HG02798 (cell line): Measurements from ENCODE around the gene GPR39.
"Not testable (repeated sequence)": the region's sequence is repeated elsewhere in the genome, so short reads cannot be mapped to it uniquely, and the experiment has no call there.

Source experiments
- ATAC-seq: cut with Tn5 transposase; IDR thresholded peaks from one replicate; pipeline ENCODE4 v1.9.1; 2021; ENCODE audit warnings: mild to moderate bottlenecking; ENCODE audit not compliant: unreplicated experiment, poor library complexity

GPR39 gene

DNA sequence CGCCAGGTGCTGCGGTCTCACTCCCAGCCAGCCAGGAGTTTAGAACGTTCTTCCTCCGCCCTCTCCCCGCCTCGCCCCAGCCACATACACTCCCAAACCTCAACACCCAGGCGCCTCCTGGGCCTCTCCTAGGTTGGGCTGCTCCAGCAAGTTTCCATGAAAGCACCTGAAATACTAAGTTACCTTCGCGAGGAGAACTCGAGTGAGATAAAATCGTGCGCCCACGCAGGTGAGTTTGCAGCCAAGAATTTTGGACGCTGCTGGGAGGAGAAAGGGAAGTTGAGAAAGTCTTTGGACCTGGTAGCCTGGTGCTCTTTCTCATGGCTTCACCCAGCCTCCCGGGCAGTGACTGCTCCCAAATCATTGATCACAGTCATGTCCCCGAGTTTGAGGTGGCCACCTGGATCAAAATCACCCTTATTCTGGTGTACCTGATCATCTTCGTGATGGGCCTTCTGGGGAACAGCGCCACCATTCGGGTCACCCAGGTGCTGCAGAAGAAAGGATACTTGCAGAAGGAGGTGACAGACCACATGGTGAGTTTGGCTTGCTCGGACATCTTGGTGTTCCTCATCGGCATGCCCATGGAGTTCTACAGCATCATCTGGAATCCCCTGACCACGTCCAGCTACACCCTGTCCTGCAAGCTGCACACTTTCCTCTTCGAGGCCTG is at the start of gene GPR39:
Gene GPR39 (plus strand): TSS at position 83 of the 673 bp plus-strand sequence.
- ATAC-seq, result no peak

DNA sequence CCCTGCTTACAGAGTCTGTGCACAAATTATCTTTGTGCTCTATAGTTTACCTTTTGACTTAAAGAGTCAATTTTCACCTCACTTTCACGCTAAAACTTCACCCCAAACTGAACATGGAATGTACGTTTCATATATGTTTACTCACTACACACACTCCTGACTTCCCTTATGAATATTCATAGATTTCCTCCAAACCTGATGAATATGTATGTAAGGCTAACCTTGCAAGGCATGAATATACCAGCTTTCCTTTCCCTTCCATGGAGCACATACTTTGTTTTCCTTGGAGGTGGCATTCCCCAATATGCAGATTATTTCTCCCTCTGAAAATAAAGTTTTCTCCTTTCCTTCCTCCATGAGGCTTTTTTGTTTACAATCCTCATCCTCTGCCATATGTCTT is 48.4 kb upstream of the GPR39 start:
- no peak for ATAC-seq

DNA sequence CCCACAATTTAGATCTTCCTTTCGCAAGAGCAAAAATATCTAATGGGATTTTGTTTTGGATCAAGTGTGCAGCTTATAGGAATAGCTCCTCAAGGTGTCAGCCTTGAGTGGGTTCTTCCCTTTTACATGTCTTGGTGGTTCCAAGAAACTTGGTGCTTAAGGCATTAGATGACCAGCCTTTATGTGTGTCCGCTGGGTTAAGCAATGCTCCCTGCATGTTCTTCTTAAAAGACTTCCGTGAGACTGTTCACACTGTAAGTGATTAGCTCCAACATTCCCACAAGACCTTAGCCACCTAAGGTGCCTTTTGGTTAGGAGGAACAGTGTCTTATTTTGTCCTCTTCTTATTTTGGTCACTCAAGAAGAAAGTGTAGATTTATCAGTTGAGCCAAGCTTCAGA is 44.3 kb upstream of the GPR39 start:
- no peak for ATAC-seq

DNA sequence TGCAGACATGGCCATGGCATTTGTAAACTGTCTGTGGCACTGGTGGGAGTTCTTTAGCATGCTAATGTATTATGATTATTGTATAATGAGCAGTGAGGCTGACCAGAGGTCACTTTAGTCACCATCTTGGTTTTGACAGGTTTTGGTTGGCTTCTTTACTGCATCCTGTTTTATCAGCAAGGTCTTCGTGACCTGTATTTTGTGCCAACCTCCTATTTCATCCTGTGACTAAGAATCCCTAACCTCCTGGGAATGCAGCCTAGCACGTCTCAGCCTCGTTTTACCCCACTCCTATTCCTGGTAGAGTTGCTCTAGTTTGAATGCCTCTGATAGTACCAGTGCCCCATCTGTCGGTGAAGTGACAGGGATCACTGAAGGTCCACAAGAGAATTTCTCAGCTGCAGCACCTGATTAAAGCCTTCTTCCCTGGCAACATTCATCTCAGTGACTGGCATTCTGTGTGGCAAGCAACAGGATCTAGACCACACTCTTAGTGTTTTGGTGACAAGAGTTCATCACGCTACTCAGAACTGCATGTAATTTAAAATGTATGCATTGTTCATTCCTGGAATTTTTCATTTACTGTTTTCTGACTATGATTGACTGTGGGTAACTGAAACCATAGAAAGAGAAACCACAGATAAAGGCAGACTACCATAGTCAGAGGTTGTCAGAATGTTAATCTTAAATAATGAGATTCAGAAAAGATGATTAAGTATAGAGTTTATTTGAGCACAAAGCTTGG is 43.0 kb upstream of the GPR39 start:
- ATAC-seq, result no peak

DNA sequence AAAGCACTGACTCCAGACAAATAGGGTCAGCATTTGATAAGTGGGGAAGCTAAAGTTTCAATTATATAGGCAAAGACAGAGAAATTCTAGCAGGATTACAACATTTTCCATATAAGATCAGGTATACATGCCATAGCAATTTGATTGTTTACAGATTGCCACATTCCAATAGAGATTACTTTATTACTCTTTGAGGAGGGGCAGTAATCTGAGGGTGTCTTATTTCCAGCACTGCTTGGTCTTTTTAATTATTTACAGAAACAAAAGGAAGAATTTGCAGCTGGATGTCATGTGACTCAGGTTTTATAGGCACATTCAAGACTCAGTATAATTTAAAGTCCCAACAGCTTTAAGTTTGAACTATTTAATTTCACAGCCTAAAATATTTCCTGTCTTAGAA is 42.5 kb upstream of the GPR39 start:
- no peak for ATAC-seq

DNA sequence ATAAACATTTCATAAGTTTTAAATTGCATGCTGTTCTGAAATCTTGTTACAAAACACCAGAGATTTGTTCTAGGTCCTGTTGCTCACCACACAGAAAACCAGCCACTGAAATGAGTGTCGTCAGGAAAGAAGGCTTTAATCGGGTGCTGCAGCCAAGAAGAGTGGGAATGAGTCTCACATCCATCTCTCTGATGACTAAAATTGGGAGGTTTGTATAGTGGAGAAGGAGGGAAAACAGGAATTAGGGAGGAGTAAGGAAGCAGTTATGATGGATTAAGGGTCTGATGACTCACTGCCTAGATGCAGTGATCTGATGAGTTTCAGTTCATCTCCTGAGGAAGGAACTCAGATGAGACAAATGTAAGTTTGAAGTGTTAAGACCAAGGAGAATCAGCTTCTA is 42.1 kb upstream of the GPR39 start:
- ATAC-seq, result no peak

DNA sequence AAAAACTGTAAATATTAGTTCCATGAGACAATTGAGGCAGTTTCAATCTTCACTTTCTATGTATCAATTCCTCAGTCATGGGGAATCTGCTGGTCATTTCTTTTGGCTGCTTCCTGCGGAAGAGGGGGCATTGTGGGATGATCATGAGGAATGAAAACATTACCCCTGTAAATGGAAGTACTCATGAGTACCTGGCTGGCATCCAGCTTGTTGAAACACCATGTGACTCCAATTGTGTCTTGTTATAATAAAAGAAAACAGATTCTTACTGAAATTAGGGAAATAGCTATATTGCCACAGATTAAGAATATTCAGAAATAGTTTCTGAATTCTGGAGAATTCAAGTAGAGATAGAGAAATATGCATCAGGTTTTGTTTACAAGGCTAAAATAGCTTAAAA is 41.6 kb upstream of the GPR39 start:
- no peak for ATAC-seq

DNA sequence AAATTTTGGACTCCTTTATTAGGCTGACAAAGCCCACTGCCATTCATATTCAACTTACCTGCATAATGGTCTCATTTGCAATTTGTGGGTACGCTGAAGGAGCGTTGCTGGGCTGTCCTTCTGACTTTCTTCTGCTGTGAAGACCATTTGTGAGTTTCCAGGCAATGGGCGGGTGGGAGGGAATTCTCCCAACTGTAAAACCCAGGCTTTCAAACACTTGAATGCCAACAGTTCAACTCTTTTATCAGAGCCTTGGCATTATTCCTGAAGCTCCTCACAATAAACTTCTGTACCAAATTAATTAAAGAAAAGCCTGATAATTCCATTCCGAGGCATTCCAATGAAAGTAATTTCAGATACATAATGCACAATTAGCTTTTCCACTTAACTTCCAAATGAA is 35.2 kb upstream of the GPR39 start:
- no peak for ATAC-seq

DNA sequence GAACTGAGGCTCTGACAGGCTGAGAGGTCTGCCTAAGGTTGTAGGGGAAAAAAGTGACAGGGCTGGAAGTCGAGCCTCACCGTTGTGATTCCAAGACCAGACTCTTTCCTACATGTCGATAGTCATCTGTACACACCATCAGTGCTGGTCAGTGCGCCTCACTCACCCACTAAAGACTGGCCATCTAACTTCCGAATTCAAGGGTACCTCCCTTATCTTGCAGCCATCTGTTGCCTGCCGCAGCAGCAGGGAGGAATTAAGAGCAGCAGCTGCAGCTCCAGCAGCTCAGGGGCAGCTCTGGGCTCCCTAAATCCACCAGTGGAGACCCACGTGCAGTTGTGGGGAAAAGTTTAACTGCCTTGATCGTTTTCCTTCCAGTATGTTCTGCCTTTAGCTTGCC is 32.6 kb upstream of the GPR39 start:
- no peak for ATAC-seq

DNA sequence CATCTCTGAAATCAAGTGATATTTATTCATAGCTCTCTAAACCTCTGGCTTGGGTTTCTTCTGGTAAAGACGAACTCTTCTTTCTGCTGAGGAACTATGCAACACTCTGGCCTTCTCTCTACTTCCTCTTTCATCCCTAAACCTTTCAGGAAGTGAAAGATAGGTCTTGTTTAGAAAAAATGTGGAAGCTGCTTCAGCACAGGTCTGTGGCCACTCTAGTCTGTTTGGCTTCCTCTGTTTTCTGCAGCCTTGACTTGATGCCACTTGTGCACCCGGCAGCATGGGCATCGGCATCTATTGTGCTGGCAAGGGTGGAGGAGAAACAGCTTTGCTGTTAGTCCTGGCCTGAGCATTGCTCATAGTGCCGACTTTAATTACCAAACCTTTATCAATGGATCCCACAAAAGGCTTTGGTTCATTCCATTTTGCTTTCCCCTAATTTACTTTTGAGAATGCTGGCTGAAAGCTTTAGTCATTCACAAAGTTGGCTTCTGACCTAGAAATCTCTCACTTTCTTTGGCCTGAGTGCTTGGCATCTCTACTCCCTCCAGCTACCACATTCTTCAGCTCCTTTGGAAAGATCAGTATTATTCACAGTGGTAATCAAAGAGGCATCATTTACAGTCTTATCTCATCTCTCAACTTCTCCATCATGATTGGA is 32.0 kb upstream of the GPR39 start:
- ATAC-seq, result no peak

DNA sequence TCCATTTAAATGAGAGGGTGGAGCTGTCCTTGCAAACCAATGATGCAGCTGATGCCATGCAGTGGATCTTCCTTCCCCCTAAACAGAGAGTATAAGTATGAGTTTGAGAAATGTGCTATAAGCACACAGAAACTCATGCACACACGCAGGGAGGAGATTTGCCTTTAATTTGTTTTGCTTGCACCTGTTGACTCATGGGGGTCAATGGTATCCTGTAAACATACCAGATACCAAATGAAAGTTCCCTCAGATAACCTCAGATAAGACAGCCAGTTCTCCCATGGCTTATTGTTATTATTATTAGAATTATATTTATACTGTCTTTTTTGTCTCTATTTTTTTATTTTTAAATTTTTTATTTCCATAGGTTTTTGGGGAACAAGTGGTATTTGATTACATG is 29.5 kb upstream of the GPR39 start:
- no peak for ATAC-seq

DNA sequence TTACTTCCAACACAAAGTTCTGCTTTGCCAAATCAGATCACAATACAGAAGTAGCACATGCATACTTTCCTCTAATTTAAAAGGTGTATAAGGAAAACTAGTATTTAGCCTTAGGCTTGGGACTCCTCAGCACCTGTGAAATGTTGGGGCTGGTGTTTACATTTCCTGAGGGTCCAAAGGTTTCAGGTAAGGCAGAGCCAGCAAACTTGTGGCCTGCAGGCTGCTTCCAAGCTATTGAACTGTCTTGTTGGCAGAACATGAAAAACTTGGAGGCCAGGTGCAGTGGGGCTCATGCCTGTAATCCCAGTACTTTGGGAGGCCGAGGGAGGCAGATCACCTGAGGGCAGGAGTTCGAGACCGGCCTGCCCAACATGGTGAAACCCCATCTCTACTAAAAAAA is 26.5 kb upstream of the GPR39 start:
- ATAC-seq, result no peak

DNA sequence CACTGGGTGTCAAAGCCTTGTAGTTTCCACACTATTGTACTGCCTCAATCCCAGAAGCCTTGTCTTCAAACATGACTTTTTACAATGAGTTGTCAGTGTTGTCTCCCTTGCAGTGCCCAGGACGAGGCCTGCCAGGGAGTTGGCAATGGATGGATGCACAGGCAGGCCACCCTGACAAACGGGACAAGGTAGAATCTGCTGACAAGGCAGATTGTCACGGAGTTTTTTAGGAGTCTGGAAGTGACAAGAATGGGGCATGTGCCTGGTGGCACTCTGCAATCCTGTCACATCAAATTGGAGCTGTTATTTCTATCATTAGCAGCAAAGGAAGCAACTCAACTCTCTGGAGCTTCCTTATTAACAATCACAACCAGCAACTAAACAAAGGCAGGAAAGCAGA is 25.2 kb upstream of the GPR39 start:
- no peak for ATAC-seq

DNA sequence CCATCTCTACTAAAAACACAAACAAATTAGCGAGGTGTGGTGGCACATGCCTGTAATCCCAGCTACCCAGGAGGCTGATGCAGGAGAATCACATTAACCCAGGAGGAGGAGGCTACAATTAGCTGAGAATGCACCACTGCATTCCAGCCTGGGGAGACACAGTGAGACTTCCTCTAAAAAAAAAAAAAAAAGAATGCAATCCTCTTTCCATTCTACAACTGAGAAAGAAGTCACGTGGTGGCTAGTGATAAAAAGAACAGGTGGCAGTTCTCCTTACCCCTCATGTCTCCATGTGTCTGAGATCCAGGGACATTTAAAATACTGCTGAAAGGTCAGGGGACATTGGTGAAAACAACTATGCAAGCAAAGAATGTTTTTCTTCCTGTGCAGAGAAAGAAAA is 24.4 kb upstream of the GPR39 start:
- no peak for ATAC-seq

DNA sequence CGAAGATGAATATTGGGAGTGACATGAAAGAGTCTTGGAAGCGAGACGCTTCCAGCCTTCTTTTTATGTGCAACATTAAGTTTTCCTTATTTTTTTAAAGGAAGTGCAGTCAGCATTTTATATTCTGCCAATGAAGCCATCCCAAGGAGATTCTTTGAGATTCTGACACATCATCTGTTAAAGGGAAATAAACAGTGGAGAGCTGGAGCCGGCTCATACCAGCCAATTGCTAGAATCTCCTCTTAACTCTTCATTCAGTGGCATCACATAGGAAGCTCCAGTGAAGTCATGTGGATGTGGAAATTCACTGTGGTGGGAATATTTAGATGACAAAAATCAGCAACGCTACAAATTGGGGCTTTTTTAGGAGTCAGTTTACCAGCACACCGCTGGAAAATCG is 23.7 kb upstream of the GPR39 start:
- no peak for ATAC-seq

DNA sequence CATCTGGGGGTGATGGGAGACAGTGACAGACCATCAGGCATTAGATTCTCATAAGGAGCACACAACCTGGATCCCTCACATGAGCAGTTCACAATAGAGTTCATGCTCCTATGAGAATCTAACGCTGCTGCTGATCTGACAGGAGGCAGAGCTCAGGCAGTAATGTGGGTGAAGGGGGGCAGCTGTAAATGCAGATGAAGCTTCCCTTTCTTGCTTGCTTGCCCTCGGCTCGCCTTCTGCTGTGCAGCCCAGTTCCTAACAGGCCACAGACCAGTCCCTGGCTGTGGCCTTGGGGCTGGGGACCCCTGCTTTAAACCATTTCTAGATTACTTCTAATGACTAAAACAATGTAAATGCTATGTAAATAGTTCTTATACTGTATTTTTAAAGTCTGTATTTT is 19.6 kb upstream of the GPR39 start:
- ATAC-seq, result not testable (repeated sequence)

DNA sequence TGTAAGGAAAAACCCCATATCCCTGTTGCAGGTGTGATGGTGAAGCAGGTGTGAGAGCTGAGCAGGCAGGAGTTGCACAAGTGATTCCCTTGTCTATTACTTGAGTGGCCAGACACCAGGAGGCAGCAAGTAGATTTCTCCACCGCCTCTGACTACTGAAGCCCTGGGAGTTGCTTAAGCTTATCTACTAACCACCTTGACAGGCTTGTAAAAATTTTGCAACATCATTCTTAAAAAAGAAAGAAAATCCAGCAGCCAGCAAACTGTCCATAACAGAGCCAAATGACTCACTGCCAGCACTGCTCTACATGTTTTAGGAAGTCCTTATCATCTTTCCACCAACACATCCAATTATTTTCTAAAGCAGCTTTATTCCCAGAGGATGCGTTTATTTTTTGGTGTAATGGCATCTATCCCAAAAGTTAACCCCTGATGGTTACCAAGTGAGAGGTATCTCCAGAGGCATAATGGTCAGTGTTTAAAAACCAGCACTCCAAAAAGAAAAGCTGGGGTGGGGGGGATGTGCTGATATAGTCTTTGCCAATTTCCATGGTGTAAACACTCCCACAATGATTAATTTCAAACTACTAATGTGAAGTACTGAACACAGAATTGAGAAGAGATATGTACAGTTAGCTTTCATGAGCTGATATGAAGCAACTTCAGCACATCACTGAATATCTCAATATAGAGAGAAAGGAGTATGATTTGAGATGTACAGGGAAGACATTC is 16.3 kb upstream of the GPR39 start:
- no peak for ATAC-seq

DNA sequence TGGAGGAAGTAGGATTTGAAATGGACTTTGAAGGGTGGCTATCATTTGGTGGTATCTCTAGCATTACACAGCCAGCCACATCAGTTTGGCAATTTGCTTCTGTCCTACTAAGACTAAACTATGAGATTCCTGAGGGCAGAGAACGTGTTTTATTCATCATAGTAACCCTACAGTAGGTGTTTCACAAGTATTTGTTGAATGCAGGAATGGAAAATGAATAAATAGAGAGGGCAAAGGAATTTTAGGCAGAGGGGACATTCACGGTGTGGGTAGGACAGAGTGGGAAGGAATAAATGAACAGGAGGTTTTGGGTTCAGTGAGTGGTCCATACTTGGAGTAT is 15.7 kb upstream of the GPR39 start:
- no peak for ATAC-seq

DNA sequence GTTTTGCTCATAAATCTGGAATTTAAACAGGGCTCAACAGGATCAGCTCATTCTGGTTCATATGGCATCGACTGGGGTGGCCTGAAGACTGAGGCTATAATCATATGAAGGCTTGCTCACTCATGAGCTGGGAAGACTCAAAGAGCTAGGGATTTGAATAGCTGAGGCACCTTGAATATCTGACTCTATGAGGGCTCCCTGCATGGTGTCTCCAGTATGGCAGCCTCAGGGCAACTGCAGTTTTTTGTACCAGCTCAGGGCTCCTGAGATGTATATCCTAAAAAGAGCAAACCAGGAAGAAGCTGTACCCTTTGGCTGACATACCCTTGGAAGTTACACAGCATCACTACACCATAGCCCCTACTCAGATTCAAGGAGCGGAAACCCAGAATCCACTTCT is 15.3 kb upstream of the GPR39 start:
- no peak for ATAC-seq

DNA sequence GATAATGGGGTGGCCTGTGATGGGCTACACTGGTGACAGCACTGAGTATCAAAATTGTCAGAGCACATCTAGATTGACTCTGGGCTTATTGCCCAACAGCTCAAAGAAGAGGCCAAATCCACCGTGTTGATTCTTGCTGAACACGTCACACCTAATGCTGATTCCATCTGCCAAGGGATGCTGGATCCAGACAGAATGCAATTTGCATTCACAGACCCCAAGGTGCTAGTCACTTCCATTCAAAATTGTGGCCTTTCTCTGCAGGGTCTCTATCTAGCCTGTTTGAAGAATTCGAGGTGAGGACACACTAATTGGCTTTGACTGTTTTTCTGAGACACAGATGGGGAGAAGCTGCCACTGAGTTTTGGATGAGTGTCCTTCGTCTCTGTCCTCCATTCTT is 13.5 kb upstream of the GPR39 start:
- ATAC-seq, result no peak

DNA sequence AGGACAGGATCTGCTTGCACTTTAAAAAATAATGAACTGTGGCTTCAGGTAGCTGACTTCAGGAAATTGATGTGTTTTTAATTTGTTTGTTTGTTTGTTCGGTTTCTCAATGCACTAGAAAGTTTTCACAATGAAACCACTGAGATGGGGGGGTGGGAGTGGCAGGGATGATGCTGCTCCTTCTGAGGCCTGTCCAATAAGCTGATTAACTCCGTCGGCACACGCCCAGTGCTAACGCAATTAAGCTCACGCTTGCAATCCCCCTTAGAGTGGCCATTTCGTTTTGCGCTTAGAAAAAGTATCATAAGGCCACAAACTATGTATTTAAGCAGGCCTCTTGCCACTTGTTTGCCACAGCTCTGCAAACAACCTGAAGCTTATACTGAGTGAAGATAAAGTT is 12.5 kb upstream of the GPR39 start:
- ATAC-seq, result no peak
